Epidermal melanocyte (primary cell): Measurements from ENCODE around the gene FOXP1.

ENCODE experiments used
- DNase-seq: peaks from one replicate; pipeline ENCODE4 v3.0.0; 2011; ENCODE audit warnings: low spot score; ENCODE audit not compliant: insufficient read length

FOXP1 gene

DNA sequence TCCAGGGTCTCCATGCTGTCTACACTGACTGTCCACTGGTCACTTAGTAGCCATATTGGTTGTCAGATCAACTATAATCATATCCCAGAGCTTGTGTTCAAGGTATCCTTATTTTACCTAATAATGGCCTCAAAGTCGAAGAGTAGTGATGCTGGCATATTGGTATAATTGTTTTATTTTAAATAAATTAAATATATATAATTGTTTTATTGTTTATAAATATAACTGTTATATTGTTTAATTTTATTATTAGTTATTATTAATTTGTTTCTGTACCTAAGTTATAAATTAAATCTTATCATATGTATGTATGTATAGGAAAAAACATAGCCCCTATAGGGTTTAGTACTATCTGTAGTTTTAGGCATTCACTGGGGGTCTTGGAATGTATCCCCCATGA is 205.0 kb downstream of the FOXP1 start:
- DNase-seq, result no peak

DNA sequence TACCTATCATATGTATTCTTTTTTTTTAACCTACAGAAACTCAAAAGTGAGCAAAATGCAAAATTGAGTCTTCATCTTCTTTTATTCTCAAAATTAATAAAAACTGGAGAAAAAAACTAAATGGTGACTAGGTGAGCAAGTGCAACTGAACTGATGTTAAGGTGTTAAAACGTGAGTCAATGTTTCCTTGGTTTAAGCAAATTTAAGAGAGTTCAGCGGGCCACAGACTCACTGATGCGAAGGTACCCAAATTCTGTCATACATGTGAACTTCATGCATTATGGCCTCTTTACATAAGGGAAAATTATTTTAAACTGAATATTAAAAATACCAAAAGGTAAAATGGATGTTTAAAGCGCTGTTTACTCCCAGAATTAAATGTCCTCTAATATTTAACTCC is 206.6 kb downstream of the FOXP1 start:
- no peak for DNase-seq

DNA sequence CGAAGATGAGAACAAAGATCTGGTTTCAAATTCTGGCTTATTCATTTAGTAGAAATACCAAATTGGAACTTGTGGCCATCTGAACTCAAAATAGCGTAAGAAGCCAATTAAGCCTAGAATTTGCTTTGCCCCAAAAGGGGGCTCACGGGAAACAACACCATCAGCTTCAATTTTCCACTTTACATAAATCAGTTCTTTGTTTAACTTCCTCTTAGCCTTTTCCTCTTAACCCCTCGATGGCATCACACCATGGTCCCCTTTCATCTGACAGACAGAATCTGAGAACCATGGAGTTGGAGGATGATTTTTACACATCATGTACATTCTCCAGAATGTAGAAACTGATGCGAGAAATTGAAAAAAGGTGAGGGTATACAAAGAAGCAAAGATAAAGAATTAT is 207.0 kb downstream of the FOXP1 start:
- DNase-seq, result no peak

DNA sequence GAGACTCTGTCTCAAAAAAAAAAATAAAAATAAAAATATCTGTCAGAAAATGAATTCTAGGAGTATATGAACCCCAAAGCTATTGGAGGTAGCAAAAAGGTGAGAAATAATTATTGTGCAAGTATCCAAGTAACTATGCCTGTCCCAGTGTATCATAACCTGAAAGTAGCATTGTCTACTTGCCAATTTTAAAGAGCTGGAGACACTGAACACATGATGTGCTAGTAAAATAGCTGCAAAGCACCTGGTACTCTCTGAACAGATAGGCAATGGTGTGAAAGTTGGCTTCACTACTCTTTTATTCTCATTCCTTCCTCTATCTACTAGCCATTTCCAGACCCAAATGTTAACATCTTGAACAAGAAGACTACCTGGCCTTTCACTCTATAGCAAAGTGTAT is 208.9 kb downstream of the FOXP1 start:
- no peak for DNase-seq

DNA sequence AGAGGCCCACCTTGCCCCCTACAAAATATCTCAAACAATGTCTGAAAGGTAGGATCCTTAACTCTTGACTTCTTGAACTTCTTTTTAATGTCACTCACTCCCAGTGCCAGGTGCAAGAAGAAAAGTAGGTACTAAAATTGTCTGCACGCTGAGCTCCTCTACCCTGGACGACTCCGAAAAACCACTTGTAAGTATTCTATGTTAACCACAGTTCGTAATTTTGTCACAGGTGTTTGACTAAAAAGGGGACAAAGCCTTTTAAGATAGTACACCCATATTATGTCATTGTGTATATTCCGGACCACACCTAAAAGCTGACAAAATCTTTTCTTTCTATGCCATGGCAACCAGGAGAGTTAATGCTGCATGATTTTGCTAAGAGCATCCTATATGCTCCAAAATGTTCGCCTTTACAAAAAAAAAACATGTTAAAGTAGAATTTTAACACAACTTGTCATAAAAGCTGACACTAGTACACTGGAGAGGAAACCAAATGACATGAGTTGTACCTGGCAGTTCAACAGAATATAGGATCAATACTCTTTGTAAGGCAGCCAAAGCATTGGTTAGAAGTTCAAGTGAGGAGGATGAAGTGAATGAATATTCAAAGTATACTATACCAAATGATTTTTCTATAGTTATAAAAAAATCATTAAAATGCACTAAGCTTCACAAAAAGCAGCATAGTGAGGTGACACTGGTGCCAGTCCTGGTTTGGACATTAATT is 210.5 kb downstream of the FOXP1 start:
- no peak for DNase-seq

DNA sequence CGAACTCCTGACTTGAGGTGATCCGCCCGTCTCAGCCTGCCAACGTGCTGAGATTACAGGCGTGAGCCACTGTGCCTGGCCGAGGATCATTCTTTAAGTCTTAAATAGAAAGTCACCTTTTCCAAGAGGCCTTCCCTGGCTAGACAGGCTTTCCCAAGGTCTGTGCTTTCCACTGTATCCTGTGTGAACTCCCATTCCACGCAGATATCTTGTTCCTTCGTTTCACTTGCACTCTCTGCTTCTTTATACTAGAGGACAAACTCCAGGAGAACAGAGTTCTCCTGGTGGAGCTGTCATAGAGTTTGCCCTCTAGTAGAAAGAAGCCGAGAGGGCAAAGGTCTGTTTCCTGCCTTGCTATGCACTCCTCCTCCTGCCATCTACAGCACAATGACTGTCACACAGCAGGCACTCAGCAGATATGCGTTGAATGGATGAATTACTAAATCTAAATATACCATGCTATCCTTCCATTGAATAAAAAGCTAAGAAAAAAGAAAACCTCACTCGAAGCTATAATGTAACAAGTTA is 211.2 kb downstream of the FOXP1 start:
- no peak for DNase-seq

DNA sequence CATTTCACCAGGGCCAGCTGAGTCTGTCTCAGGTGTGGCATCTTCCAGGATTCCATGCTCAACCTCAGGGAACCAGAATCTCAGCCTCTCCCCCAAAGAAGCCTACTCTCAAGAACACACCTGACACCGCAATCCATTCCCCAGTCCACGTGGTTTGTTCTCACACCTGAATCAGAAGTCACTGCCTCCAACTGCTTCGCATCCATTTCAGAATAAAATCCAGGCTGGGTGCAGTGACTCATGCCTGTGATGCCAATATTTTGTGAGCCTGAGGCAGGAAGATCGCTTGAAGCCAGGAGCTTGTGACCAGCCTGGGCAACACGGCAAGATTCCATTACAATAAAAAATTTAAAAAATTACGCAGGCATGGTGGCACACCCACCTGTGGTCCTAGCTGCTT is 212.2 kb downstream of the FOXP1 start:
- no peak for DNase-seq

DNA sequence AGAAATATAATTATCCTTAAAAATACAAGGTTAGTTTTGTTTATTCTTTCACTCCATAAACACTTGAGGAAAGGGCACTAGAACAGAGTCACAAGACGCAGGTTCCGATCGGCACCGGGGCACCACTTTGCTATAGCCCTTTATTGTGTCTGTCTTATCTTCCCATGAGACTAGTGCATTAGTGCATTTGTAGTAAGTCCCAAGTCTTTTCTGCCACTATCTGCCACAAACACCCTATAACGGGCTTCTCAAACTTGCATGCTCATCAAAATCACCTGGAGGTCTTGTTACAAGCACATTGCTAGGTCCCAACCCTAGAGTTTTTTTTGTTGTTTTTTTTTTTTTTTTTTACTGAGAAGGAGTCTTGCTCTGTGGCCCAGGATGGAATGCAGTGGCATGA is 213.1 kb downstream of the FOXP1 start:
- no peak for DNase-seq

DNA sequence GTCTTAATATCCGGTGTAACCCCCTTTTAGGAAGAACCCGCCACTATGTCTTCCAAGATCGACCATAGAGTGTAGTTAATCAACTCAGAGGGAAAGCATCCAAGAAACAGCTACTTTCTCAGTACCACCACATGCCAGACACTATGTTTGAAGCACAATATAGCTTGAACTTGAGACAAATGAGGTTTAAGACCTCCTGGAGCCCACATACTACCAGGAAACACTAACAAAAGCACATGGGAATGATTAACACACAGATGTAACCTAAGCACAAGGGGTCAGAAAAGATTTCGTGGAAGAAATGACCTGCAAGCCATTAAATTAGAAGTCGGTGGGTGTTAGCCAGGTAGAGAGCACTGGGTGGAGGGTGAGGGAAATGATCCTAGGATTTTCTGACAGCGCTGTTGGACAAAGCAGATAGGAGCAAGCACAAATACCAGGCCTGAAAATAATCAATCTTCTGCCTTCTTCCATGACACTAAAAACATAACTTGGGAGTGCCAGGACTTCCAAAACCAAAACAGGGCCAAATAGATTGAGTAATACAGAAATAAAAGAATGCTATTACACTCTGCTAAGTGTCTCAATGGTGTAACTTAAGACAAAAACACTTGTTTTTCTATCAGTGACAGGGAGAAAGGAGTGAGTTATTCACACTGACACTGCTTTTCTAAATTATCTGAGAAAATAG is 213.7 kb downstream of the FOXP1 start:
- DNase-seq, result no peak

DNA sequence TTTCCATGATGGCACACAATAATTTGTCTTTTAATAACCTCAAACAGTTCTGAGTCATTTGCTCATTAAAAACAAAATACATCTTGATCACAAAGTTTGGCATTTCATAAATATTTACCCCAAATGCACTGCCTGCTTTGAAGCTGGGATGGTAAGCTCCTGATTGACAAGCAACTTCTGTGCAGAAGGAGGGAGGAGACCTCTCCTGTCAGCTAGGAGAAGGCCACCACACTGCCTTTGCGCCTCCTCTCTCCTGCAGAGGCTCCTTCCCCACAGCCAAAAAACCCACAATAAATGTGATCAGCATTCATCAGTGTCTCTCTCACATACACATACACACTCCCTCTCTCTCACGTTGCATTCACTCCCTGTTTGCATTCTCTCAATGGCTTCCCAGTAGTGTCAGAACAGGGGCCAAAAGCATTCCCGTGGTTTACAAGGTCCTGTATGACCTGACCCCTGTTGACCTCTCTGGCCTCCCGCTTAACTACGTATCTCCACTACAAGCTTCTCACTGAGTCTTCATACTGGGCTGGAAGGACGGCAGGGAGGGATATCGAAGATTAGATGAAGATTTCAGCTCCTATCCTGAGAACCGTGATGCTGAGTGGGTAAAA is 216.4 kb downstream of the FOXP1 start:
- DNase-seq, result no peak

DNA sequence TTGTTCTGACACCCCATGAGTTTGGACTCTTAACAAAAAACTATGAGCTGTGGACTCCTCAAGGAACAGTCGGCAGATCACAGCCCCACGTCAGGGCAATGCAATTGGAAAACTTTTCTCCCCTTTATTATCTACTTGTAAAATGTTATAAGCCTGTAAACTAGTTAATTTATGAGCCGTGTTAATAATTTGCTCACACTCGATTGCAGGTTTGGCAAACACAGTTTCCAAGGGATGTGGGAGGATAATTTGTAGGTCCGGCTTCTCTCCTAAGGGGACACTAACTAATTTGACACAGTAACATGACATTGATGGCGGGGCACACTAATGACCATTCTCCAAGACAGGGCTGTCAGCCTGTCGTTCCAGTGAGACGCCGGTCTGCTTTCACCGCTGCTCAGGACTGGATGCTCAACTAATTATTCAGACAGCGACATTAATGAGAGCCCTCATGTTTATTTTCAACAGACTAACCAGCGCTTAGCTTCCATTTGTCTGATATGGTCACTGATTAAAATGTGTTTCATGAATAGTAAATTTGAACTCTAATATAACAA is 222.1 kb downstream of the FOXP1 start:
- no peak for DNase-seq

DNA sequence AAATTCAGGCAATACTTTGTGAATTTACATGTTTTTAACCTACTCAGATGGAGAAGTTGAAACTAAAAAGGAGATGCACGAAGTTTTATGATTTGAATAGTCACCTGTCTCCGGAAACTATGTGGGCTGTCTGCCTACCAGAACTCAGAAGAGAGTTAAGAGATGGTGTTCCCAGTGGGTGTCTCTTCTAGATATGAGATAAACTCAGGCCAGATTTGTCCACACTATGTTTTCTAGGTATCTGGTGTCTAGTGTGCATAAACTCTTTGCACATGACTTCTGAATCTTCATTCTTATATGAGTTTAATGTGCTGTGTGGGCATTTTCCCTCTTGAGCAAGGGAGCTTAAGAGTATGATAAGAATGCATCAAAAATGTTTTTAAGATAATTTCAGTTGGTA is 222.8 kb downstream of the FOXP1 start:
- no peak for DNase-seq

DNA sequence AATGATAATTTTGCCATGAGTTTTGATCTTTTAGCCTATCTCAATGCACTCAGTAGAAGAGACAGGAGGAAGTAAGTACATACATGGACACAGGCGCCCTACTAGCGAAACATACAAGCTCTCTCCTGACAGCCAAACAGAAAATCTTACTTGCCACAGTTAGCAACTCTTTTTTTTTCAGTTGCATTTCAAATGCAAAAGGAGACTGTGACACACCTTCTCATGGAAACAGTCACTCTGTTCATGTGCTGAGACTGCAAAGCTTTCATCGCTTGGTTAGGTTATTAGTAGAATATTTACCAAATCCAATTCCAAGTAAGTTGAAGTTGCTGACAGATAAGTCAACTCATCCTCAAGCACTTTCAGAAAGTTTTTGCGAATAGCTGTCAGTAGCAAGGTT is 223.3 kb downstream of the FOXP1 start:
- DNase-seq, result no peak

DNA sequence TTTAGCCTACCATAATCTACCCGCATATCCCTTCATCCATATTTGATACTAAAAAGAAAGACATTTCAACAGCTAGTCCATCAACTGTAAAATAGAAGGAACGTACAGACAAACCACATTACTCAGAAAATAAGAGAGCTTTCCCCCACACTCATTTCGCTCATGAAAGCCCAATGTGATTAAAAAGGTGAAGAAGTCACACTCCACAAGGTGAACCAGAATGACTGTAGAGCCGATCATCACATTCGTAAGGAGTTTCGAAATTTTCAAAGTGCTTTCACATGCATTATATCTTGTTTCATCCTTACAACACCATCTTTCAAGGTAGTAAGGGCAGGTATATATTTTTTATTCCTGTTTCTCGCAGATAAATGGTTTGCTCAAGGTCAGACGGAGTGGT is 225.3 kb downstream of the FOXP1 start:
- DNase-seq, result no peak

DNA sequence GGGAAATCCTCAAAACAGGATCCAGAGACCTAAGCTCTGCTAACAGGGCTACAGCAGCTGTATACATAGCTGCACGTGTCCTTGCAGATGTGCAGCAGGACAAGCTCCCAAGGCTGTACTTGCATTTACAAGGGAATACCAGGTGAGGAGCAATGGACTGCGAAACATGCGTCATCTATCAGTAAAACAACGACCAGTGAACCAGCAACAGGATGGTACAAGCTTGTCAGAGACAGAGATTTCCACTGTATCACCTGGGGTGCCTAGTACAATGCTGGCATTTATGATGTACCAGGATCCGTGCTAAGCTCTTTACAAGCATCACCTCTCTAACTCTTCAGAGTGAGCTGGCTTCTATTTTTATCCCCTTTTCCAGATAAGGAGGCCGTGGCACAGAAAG is 227.3 kb downstream of the FOXP1 start:
- DNase-seq, result no peak

DNA sequence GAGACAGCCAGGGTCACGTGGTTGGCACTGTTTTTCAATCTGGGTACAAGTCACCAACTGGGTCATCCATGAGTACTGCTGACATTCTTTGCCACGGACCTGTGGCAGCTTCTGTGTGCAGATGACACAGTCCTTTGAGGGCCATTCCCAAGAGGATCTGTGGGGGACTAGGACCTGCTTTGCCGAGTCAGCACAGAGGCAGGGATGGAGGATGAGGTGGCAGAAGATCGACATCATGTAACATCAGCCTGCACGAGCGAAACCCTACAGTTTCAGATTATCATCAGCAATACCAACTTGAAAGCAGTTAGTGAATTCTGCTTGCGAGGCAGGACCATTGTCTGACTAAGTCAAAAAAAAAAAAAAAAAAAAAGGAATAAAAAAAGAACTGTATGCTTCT is 227.7 kb downstream of the FOXP1 start:
- no peak for DNase-seq

DNA sequence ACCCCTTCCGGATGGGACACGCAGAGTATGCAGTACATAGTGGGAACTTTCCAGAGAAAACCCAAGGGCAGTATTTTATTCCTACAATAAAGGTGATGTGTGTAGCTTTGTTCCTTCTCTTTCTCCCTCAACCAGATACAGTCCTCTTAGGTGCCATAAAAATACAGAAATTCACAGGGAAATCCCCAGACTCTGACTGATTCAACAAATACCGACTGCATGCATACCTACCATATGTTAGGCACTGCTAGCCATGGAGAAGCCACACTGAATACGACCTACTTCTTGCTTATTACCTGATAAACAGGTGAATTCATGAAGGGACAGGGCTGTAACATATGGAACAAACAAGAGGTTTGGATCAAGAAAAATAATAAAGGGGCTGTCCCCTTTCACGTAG is 228.5 kb downstream of the FOXP1 start:
- no peak for DNase-seq

DNA sequence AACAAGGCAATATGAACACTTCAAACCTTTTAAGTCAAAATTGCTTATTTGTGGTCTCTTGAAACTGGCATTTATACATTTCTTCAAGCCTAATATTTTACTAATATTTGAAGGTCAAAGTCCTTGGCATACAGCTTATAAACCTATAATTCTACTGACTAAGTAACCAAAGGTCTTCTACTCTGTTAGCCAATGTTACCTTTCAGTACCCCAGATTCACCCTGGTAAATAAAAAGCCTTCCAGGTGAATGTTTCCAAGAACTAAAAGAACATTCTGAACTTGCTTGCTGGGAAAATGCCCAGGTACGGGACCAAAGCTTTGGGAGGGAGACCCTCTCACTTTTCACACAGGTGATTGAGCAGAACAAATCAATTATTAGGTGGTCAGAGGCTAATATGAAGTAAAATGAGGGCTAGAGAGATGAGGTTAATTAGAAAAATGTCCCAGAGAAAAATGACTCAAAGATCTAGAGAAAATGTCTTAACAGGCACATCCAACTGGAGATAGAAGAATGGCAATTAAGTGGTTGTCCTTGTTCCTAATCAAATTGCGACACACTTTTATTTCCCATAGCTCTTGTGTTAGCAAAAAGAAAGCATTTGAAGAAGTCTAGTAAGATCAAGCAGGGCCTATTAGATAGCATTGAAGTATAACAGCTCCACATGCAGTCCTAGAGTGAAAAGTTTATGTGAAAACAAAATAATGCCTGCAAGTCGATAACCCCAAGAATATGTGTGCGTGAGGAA is 232.0 kb downstream of the FOXP1 start:
- no peak for DNase-seq

DNA sequence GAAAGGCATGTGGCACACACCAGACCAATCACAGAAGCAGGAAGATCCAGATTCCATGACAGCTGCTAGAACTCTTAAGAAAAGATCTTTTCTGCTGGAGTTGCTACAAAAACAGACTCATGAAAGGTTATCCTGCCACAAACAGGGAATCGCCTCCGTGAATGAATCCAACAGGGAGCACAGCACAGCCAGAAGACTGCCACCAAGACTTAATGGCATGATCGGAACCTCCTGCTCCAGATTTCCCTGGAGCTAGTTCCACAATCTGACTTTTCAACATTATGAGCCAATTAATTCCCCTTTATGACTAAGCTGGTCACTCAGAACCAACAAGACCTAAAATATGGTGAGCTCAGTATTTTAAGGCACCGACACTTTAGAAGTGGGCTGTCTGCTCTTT is 232.5 kb downstream of the FOXP1 start:
- no peak for DNase-seq

DNA sequence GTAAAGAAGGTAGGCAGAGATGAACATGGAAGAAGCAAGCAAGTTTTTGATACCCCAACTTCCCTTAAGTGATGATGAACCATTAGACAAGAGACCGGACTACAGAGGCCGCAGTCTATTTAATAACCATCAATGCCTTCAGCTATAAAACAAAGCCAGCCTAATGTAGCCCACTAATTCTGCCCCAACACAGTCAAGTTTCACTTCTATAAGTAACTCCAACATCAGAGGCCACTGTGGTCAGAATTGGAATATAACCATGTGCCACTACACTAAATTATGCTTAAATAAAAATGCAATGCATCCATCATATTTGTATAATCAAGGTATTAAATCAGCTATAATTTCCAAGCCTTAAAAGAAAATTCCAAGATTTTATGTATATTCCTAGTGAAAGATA is 234.7 kb downstream of the FOXP1 start:
- no peak for DNase-seq

DNA sequence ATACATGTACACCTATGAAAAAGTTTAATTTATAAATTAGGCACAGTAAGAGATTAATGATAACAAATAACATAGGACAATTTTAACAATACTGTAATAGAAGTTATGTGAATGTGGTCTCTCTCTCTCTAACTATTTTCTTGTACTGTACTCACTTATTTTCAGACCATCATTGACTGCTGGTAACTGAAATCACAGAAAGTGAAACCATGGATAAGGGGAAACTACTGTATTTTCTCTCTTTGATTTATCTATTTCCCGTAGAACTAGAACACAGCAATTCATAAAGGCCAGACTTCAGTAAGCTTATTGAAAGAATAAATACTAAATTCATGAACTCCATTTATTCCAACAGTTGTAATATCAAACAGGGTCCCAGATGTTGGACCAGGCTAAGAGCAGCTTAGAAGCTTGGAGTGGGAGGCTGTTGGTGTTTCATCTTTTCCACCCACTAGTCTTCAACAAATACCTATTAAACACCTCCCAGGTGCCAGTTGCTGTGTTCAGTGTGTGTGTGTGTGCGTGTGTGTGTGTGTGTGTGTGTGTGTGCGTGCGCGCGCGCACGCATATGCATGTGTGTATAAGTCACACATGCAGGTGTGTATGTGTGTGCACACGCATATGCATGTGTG is 235.4 kb downstream of the FOXP1 start:
- no peak for DNase-seq
